Measurements from ENCODE around the gene DTNBP1.

DNA sequence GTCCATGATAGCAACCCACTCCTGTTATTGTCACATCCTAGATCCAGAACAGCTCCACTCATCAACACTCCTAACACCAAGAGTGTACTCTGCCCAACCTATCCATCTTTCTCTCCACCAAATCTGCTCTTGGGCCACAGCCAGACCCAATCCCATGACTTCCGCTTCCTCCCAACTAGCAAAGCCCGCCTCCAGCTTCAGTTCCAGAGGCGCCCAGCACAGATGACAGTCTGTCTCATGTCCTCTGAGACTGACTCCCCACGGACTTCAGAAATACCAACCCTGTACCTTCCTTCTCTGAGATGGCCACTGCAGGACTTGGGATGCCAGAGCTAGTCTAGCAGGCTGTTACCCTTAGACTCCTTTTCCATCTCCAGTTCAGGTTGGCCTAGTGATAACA, 48.6 kb downstream of the DTNBP1 start:
- TF ChIP-seq EZH2phosphoT487 (IDR thresholded peaks at IDR 0.05; ENCODE audit: insufficient read depth, low read depth) (no peak), EZH2 (IDR thresholded peaks at IDR 0.05; ENCODE audit: insufficient read depth, poor library complexity, severe bottlenecking) (no peak)

All from GM23248 (cell line).